ELF-1 (cell line): Measurements from ENCODE around the gene RB1.
A peak's percentile ranks its signal among the peaks of the same experiment; 100 is the strongest.

Experiments
- DNase-seq: peaks from one replicate; pipeline ENCODE4 v3.0.0-alpha.2; 2016; ENCODE audit warnings: low read depth, low spot score

Gene RB1

DNA sequence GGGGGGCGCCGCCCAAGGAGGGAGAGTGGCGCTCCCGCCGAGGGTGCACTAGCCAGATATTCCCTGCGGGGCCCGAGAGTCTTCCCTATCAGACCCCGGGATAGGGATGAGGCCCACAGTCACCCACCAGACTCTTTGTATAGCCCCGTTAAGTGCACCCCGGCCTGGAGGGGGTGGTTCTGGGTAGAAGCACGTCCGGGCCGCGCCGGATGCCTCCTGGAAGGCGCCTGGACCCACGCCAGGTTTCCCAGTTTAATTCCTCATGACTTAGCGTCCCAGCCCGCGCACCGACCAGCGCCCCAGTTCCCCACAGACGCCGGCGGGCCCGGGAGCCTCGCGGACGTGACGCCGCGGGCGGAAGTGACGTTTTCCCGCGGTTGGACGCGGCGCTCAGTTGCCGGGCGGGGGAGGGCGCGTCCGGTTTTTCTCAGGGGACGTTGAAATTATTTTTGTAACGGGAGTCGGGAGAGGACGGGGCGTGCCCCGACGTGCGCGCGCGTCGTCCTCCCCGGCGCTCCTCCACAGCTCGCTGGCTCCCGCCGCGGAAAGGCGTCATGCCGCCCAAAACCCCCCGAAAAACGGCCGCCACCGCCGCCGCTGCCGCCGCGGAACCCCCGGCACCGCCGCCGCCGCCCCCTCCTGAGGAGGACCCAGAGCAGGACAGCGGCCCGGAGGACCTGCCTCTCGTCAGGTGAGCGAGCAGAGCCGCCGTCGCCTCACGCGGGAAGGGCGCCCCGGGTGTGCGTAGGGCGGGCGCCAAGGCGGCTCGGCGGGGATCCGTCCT, at the start of gene RB1:
Gene RB1, plus strand, starts transcription at position 393 of the 784 bp plus-strand sequence. Its CDS starts 162 bp downstream, at position 555.
- peak; percentile 83 for DNase-seq

GRCh38 chr13:48253849-48254248, 49.7 kb upstream of the RB1 start:
- DNase-seq = no peak

GRCh38 chr13:48255090-48255489, 48.5 kb upstream of the RB1 start:
- no peak for DNase-seq

GRCh38 chr13:48255954-48256353, 47.6 kb upstream of the RB1 start:
- DNase-seq = no peak

DNA sequence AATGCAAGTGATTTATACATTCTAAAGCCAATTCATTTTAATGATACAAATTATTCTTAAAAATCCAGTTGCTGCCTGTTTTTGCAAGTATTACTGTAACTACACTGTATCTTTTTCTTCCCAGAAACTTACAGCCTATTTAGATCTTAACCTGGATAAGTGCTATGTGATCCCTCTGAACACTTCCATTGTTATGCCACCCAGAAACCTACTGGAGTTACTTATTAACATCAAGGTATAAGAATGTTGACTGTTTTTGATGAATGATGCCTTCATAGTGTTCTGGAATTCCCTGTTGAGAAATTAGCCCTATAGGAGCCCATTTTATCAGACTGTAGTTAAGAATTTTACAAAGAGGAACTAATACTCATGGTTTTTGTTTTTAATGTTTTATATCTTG, 45.5 kb upstream of the RB1 start:
- no peak for DNase-seq

DNA sequence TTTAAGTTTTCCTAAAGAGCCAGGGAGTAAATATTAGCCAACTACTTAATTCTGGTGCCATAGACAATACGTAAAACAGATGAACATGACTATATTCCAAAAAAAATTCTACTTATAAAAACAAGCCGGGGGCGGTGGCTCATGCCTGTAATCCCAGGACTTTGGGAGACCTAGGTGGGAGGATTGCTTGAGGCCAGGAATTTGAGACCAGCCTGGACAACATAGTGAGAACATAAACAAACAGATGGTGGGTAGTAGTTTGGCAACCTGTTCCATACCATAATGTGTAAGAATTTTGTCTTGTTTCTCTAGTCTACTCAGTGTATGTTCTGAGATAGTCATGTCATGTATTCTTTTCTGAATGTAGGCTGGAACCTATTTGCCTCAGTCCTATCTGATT, 45.1 kb upstream of the RB1 start:
- DNase-seq = peak; percentile 8

- no peak for DNase-seq
Observed at GRCh38 chr13:48260970-48261369, 42.6 kb upstream of the RB1 start.

- DNase-seq = no peak
Observed at GRCh38 chr13:48263196-48263595, 40.4 kb upstream of the RB1 start.

- no peak for DNase-seq
Observed at GRCh38 chr13:48264058-48264457, 39.5 kb upstream of the RB1 start.

- DNase-seq = no peak
Observed at GRCh38 chr13:48265217-48265815, 38.2 kb upstream of the RB1 start.

DNA sequence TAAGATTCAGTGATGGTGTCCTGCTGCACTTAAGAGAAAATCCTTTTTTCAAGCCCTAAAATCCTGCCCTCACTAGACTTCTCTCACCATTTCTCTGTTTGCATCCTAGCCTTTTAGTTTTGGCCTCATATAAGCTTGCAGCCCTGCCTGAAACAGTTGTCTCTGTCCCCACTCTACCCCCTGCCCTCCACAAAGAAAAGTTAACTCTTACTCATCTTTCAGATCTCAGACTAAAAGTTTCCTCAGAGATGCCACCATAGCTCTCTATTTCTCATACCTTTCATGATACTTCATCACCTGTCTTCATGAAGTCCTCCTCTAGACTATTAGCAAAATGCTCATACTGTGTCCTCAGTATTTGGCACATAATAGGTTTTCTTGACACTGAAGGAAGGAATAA, 37.4 kb upstream of the RB1 start:
- no peak for DNase-seq

DNA sequence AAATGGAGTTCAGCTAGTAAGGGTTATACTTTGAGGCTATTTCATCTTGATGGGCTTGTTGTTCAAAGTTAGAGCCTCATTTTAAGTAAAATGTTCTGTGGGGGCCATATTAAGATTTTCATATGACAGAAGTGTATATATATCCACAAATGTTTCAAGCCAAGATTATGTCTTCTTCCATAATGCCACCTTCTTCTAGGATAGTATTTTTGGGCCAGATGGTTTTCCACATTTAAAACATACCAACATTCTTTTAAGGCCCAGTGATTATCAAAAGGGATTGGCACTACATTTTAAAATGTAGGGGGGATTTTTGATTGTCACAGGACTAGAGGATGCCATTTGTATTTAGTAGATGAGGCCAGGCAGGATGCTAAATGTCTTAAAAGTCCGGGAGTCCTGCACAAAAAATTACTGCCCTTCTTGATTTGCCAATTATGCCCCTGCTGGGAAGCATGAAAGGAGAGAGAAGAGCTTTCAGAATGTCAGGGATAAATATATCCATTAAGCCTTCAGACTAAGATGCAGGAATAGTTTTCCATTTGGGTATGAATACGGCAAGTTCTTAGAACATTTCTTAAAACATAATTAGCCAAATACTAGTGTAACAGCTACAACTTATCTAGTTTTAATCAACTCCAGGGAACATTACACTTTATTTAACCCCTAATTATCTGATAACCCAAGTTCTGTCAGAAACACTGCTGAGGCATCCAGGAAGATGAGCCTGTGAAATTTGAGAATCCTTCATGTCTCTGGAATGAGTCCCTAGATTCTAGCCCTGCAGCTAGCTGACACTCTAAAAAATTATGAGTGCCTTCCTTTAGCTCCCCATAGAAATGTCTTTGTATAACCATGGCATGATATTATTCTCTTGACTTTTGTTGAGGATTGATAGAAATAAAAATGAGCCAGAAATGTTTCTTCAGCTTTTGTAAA, 36.6 kb upstream of the RB1 start:
- no peak for DNase-seq

- no peak for DNase-seq
Observed at GRCh38 chr13:48268019-48268418, 35.5 kb upstream of the RB1 start.

DNA sequence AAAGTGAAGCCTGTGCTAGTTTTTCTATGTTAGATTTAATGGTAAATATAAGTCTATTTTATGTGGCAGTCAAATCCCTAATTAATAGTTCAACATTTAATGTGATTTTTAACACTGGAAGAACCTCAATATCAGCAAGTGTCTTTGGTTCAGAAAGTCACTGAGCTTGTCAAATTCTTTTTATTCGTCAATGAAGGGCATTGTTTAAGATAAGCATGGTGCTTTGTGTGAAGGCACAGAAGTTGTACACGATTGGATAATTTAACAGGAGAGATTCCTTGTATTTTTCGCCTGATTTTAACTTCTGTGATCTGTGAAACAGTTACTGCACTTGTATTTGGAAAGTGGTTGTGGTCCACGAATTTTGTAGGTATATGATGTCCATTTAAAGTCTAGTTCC, 30.2 kb upstream of the RB1 start:
- DNase-seq = no peak

GRCh38 chr13:48275507-48275906, 28.0 kb upstream of the RB1 start:
- no peak for DNase-seq

DNA sequence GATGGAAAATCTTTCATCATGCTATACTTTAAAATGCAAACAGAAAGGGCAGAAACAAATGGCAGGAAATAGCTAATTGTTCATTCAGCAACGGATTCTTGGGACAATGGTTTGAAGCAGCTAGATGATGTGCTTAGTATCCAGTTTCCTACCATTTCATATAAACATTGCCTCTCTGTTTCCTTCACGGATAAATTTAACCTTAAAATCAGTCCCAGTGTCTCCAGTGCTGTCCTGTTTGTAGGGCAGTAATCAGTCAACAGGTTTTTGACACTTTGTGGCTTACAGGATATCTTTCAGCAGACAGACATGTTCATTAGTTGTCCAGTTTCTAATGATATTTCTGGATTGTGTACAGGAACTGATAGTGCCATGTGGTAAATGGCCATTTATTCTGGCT, 24.7 kb upstream of the RB1 start:
- no peak for DNase-seq

GRCh38 chr13:48281556-48281955, 22.0 kb upstream of the RB1 start:
- no peak for DNase-seq

DNA sequence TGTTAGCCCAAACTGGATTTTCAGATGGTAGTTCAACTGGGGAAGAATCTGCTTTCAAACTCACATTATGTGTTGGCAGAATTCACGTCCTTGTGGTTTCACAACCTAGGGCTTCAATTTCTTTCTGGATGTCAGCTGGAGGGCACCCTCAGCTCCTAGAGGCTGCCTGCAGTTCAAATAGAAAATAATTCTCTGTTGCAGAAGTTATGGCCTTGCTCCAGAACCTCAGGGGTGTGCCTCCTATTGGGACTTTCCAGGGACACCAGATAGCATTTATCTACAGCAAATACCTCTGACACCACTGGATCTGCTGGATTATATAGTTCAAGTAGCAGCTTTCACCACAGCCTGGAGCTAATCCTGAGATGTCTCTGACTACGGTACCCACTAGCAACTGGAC, 11.8 kb upstream of the RB1 start:
- no peak for DNase-seq

GRCh38 chr13:48292650-48293049, 10.9 kb upstream of the RB1 start:
- DNase-seq = no peak

GRCh38 chr13:48294653-48295052, 8.9 kb upstream of the RB1 start:
- no peak for DNase-seq

GRCh38 chr13:48295271-48295670, 8.3 kb upstream of the RB1 start:
- no peak for DNase-seq

DNA sequence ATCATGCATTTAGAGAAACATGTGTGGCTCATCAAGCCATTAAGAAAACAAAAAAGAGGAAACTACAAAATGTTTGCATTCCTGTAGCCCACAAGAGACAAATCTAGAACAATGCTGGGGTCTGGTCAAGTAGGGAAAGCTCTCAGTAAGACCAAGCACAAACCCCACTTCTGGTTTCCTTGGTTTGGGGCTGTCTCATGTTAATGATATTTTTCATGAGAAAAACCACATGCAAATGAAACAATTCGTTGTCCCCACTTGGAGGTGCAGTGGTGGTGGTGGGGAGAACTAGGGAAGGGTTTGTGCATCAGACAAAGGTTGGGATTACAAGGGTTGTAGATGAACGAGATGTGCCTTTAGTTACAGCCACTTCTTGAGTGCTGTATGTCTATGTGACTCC, 7.0 kb upstream of the RB1 start:
- DNase-seq = no peak
